GM19240 (cell line): ENCODE results near the gene AP4S1.
"Not testable (repeated sequence)": the region's sequence is repeated elsewhere in the genome, so short reads cannot be mapped to it uniquely, and the experiment has no call there.

Experiments
- DNase-seq: peaks from one replicate; pipeline ENCODE4 v3.0.0; 2011; ENCODE audit warnings: low spot score; ENCODE audit not compliant: insufficient read length

The AP4S1 gene

DNA sequence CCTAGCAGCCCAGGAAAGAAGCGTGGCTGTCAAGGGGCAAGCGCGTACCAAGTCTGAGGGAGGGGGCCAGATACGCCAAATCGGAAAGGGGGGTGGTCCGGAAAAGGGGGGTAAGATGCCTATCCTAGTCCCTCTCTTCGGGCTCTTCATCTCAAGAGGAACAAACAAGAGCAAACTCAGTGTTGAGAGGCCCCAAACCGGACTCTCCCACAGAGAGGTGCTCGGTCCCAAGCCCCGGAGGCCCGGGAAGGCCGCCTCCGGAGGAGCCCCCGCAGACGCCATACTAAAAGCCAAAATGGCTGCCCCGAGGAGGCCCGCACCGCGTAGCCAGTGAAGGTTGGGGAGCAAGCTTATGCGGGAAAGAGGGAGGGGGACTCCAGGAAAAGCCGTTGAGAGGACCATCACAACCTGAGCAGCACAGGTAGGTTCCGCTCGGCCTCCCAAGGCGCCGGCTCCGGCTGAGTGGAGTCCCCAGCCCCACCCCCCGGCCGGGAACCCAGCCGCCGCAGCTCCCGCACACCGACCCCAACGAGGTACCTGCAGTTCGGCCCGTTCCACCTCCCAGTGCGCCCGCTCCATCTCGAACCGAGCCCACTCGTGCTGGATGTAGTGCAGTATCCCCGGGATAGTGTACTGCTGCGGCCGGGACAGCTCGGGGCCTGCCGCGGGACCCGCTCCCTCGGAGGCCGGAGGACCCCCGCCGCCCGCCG, at the start of gene AP4S1:
Gene AP4S1, plus strand, starts transcription at position 283 of the 710 bp plus-strand sequence. CDS start 40,548 bp downstream, outside the sequence.
- no peak for DNase-seq

DNA sequence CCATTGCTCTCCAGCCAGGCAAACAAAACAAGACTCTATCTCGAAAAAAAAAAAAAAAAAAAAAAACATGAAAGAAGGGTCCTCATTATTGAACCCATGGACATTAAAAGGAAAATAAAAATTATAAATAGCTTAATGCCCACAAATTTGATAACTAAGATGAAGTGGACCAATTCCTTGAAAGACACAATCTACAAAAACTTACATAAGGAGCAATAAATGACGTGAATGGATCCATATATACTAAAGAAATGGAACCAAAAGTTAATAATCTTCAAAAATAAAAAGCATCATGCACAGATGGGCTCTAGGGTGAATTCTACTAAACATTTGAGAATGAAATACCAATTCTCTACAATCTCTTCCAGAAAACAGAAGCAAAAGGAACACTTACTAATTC, 47.7 kb upstream of the AP4S1 start:
- DNase-seq: no peak

DNA sequence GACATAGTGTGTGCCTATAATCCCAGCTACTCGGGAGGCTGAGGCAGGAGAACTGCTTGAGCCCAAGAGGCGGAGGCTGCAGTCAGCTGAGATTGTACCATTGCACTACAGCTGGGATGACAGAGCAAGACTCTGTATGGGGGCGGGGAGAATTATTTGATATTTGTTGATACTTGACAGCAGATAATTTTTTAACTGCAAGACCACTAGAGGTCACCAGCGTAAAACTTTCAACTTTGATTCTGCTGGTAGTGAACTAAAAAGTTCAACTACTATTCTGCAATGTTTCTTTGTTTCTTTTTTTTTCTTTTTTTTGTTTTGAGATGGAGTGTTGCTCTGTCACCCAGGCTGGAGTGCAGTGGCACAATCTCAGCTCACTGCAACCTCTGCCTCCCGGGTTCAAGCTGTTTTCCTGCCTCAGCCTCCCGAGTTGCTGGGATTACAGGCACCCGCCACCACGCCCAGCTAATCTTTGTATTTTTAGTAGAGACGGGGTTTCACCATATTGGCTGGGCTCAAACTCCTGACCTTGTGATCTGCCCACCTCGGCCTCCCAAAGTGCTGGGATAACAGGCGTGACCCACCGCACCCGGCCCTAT, 45.2 kb upstream of the AP4S1 start:
- DNase-seq: not testable (repeated sequence)

GRCh38 chr14:30980980-30981379, 44.5 kb upstream of the AP4S1 start:
- DNase-seq: no peak

DNA sequence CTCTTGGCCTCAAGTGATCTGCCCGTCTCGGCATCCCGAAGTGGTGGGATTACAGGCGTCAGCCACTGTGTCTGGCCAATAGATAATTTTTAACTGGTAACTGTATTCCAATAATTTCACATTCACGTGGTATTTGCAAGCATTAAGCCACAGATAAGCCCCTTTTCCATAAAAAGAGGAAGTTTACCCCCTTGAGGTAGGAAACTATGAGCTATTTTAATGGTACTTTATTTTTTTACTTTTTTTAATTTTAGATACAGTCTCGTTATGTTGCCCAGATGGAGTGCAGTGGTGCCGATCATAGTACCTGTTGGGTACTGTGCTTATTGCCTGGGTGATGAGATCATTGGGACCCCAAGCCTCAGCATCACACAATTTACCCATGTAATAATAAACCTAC, 42.9 kb upstream of the AP4S1 start:
- DNase-seq: no peak

GRCh38 chr14:30983858-30984257, 41.6 kb upstream of the AP4S1 start:
- no peak for DNase-seq

GRCh38 chr14:30985796-30986195, 39.7 kb upstream of the AP4S1 start:
- DNase-seq: no peak

- DNase-seq: no peak
Measured at GRCh38 chr14:30988509-30988908, 36.9 kb upstream of the AP4S1 start.

GRCh38 chr14:30990770-30991169, 34.7 kb upstream of the AP4S1 start:
- no peak for DNase-seq

DNA sequence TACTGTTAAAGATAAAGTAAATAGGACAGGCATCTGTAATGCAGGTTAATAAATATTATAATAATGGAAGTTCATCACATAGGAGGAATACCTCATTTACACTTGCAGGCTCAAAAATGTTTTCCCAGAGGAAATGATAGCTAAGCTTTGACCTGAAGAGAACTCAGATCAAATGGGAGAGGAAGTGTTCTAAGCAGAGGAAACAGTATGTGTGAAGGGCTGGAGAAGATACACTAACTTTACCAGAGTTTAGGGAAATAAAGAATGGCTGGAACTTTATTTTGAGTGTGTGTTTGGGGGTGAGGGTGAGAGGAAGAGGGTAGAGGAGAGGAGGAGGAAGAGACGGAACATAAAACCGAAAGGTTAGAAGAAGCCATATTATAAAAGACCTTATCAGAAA, 34.0 kb upstream of the AP4S1 start:
- no peak for DNase-seq

- no peak for DNase-seq
Measured at GRCh38 chr14:30993071-30993470, 32.4 kb upstream of the AP4S1 start.

GRCh38 chr14:30994681-30995620, 30.5 kb upstream of the AP4S1 start:
- DNase-seq: no peak

DNA sequence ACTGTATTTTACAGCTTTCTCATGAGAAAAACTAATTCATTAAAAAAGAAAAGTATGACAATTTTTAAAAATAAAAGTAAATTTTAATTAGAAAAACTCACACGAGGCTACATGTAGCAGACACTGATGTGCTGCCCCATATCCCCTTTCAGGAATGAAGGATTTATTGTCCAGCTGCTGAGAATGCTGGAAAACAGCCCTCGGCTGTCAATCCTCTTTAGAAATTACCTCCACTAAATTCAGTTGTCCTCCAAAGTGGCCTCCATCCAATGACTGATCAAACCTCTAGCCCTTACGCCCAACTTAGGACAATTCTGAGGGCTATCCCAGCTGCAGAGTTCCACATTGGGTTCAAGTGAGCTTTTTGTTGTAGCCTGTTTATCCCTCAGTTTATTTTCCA, 29.8 kb upstream of the AP4S1 start:
- no peak for DNase-seq

DNA sequence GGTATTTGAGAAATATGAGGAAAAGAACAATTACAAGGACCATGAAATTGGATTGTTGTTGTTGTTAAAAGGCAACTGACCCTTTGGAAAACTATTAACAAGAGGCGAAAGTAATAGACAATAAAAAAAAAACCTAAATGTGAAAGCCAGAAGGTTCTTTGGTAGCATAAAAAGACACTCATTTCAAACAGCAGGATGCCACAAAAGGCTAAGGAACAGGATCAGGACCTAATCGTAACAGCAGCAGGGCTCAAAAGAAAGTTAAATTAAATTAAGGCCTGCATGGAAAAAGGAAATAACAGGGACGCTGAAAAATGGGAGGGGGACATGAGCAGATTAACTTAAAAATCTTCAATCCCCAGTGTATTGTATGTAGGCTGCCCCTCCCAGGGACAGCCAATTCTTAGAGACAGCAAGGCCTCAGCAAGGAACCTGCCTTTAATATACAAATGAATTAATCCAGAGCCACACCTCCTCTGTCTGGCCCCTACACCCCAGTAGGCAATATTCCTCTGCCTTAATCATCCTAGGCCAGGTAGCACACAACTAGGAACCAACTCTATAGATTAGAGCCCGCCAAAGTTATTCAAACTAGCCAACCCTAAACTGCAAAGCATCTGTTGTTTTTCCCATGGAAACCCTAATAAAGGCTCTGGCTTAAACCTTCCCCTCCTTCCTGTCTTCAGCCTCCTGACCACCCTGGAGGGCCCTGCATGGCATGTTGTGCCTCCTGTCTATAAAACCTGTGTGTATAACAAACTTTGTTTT, 28.4 kb upstream of the AP4S1 start:
- DNase-seq: no peak

DNA sequence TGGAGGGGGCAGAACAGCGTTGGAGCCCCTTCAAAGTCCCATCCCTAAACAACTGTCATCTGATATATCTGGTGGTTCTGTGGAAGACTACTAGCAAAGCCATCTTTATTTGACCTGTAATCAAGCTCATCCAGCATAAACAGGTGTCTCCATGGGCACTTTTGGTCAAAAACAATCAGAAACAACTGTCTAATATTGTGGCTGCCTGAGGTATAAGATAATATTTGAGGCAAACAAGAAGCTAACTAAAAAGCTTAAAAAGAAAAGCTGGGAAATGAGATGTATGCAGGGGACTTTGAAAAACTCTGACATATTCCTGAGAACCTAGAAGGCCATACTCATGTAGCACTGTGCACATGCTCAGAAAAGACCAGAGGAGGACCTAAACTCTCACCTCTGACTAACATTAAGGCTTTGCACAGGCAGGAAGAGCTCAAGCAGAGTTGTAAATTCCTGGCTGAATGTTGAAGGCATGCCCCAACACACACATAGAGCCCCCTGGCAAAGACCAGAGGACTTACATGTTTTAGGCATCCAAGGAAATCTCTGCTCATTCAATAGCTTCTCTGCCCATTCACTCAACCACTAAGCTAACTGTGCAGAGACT, 27.2 kb upstream of the AP4S1 start:
- no peak for DNase-seq

- DNase-seq: no peak
Measured at GRCh38 chr14:30999038-30999773, 26.2 kb upstream of the AP4S1 start.

GRCh38 chr14:31000629-31001338, 24.7 kb upstream of the AP4S1 start:
- no peak for DNase-seq

- DNase-seq: no peak
Measured at GRCh38 chr14:31001339-31001658, 24.1 kb upstream of the AP4S1 start.

DNA sequence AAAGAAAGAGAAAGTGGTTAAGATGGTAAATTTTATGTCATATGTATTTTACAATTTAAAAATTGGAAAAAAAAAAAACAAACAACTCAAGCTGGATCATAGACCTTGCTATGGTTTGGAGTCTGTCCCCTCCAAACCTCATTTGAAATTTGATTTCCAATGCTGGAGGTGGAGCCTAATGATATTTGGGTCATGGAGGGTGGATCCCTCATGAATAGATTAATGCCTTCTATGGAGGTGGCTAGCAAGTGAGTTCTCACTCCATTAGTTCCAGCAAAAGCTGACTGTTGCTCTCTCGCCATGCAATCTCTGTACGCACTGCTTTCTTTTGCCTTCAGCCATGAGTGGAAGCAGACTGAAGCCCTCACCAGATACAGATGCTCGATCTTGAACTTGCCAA, 22.2 kb upstream of the AP4S1 start:
- DNase-seq: no peak

- not testable (repeated sequence) for DNase-seq
Measured at GRCh38 chr14:31004007-31004406, 21.4 kb upstream of the AP4S1 start.
